K562 (cell line): ENCODE data around the gene DDX51. TPM values are rescaled to one million over a fixed set of nuclear protein-coding genes. Genes with fewer than 3 reads are reported as not detected.

Source experiments
- ATAC-seq: fragments of 200-7000 bp; cut with Tn5 transposase; 3 replicates; pipeline ENCODE4 v1.9.1; 2020; ENCODE audit warnings: moderate library complexity
- BruUV-seq: library from RNA; stranded (reverse); fragments of 400-500 nt; replicated peaks from 2 replicates; lab custom pipeline; 2021; lab: Mats Ljungman, UMichigan
- CTCF ChIA-PET: fragments of 300-600 bp; formaldehyde crosslinking; extraction: SDS; loops from one replicate; lab custom pipeline; 2021; ENCODE audit warnings: low intra/inter-chr PET ratio; lab: Yijun Ruan, JAX
- POLR2A ChIA-PET: fragments of 300-600, 350-650 bp; sonication (Branson Sonifier 250); formaldehyde crosslinking; extraction: SDS; loops from one replicate; lab custom pipeline; 2021; ENCODE audit warnings: antibody characterized with exemption, inconsistent platforms; lab: Yijun Ruan, JAX
- DNase-seq, 4 experiments: peaks; one replicate each; pipeline versions ENCODE4 v3.0.0 to v3.0.0-alpha.2; 2011 to 2018; ENCODE audit warnings: low spot score in 3 of 4, mixed read lengths in 3 of 4; ENCODE audit errors: extremely low read depth in 1 of 4
- FAIRE-seq: peaks from 2 replicates; lab custom pipeline; 2011; peaks lifted over from hg19 to GRCh38; lab: Jason Lieb, UNC
- H2AFZ ChIP-seq: 2 replicates; pipeline ENCODE4 v1.6.0; 2011; ENCODE audit warnings: low read depth, low read length, control low read depth, inconsistent platforms
- H3K27ac ChIP-seq: fragments of 200-600 bp; 3 replicates; pipeline ENCODE4 v1.8.0; 2011; ENCODE audit warnings: low read depth, mild to moderate bottlenecking, control low read depth, inconsistent platforms, low read length, moderate library complexity, mixed read lengths; ENCODE audit errors: extremely low read depth
- H3K27me3 ChIP-seq, 2 experiments: fragments of 300-600 bp in 1 of 2; 2 replicates in 1 of 2; 3 replicates in 1 of 2; pipeline versions ENCODE4 v1.6.0 to v1.8.0; 2011; ENCODE audit warnings: inconsistent platforms in 2 of 2, low read length in 2 of 2, mild to moderate bottlenecking in 1 of 2, mixed read lengths in 1 of 2, moderate library complexity in 1 of 2; ENCODE audit not compliant: control insufficient read depth in 2 of 2, insufficient read depth in 2 of 2
- H3K36me3 ChIP-seq: fragments of 300-600 bp; 3 replicates; pipeline ENCODE4 v1.8.0; 2011; ENCODE audit warnings: mild to moderate bottlenecking, low read length, inconsistent platforms; ENCODE audit not compliant: control insufficient read depth, insufficient read depth
- H3K4me1 ChIP-seq, 2 experiments: fragments of 200-600 bp in 1 of 2; replicated peaks in 1 of 2; 2 replicates in 1 of 2; 3 replicates in 1 of 2; pipeline versions ENCODE4 v1.5.1 to v1.8.0; 2011; ENCODE audit warnings: inconsistent platforms in 2 of 2, low read length in 2 of 2, mild to moderate bottlenecking in 1 of 2, mixed read lengths in 1 of 2, moderate library complexity in 1 of 2; ENCODE audit not compliant: control insufficient read depth in 2 of 2, insufficient read depth in 2 of 2
- H3K4me2 ChIP-seq: 2 replicates; pipeline ENCODE4 v1.6.1; 2011; ENCODE audit warnings: low read length, control low read depth, inconsistent platforms, mixed read lengths; ENCODE audit not compliant: insufficient read depth
- H3K4me3 ChIP-seq: fragments of 200-600 bp; sonication (generic), shearing (Covaris generic); 2 replicates; pipeline ENCODE4 v1.5.1; 2016; ENCODE audit warnings: control low read depth, inconsistent platforms
- H3K79me2 ChIP-seq: fragments of 200-600 bp; 3 replicates; pipeline ENCODE4 v1.8.0; 2011; ENCODE audit warnings: low read length, inconsistent platforms; ENCODE audit not compliant: control insufficient read depth, insufficient read depth
- H3K9ac ChIP-seq, 2 experiments: 2 replicates each; pipeline versions ENCODE4 v1.6.0 to v1.6.1; 2011; ENCODE audit warnings: low read depth in 2 of 2, low read length in 2 of 2, control low read depth in 1 of 2, inconsistent platforms in 1 of 2, mild to moderate bottlenecking in 1 of 2, mixed read lengths in 1 of 2; ENCODE audit not compliant: insufficient read depth in 1 of 2
- H3K9me1 ChIP-seq: one replicate; pipeline ENCODE4 v1.6.0; 2011; ENCODE audit warnings: inconsistent platforms, mild to moderate bottlenecking, low read length, moderate library complexity; ENCODE audit not compliant: control insufficient read depth, insufficient read depth
- H3K9me3 ChIP-seq: replicated peaks from 2 replicates; pipeline ENCODE4 v1.5.1; 2011; ENCODE audit warnings: low read depth, low read length, inconsistent platforms; ENCODE audit not compliant: control insufficient read depth, insufficient read depth
- H4K20me1 ChIP-seq: replicated peaks from 2 replicates; pipeline ENCODE4 v1.6.1; 2011; ENCODE audit warnings: low read length, inconsistent platforms, mixed read lengths; ENCODE audit not compliant: control insufficient read depth, insufficient read depth
- ATF1 ChIP-seq, 2 experiments: fragments of 450-650 bp in 1 of 2; IDR thresholded peaks; 2 replicates each; pipeline ENCODE4 v1.6.1; 2016; ENCODE audit warnings: missing compliant biosample characterization in 1 of 2, missing genetic modification characterization in 1 of 2
- CREB1 ChIP-seq, 2 experiments: sonication (generic) in 1 of 2; formaldehyde crosslinking in 1 of 2; IDR thresholded peaks; 2 replicates each; pipeline versions ENCODE4 v1.6.1 to v1.8.0; 2012 to 2022; ENCODE audit warnings: inconsistent platforms in 1 of 2, mild to moderate bottlenecking in 1 of 2, missing genetic modification reagents in 1 of 2, moderate library complexity in 1 of 2
- CXXC5 ChIP-seq: fragments of 250-450 bp; sonication (Bioruptor Pico); IDR thresholded peaks from 2 replicates; pipeline ENCODE4 v1.8.0; 2022; ENCODE audit warnings: inconsistent platforms, mild to moderate bottlenecking, moderate library complexity
- FOS ChIP-seq: IDR thresholded peaks from 3 replicates; pipeline ENCODE4 v1.6.1; 2011; ENCODE audit not compliant: insufficient read length; ENCODE audit errors: extremely low read depth
- GABPB2 ChIP-seq: fragments of 250-450 bp; sonication (Bioruptor Pico); conservative IDR thresholded peaks from 2 replicates; pipeline ENCODE4 v1.5.1; 2021; ENCODE audit warnings: mild to moderate bottlenecking
- IRF2 ChIP-seq: sonication (generic); formaldehyde crosslinking; IDR thresholded peaks from 2 replicates; pipeline ENCODE4 v1.8.1; 2022; ENCODE audit warnings: mild to moderate bottlenecking, missing genetic modification reagents
- KLF1 ChIP-seq: fragments of 450-650 bp; IDR thresholded peaks from 2 replicates; pipeline ENCODE4 v1.6.1; 2016; ENCODE audit warnings: missing genetic modification characterization, missing compliant biosample characterization
- KLF10 ChIP-seq: fragments of 250-450 bp; sonication (Bioruptor Pico); IDR thresholded peaks from 2 replicates; pipeline ENCODE4 v1.6.1; 2021; ENCODE audit warnings: matching md5 sums
- L3MBTL2 ChIP-seq: fragments of 450-650 bp; IDR thresholded peaks from 2 replicates; pipeline ENCODE4 v1.6.1; 2016; ENCODE audit warnings: mild to moderate bottlenecking, moderate library complexity
- MEIS2 ChIP-seq: fragments of 450-650 bp; IDR thresholded peaks from 2 replicates; pipeline ENCODE4 v1.6.1; 2014; ENCODE audit warnings: mild to moderate bottlenecking; ENCODE audit not compliant: partially characterized antibody
- SRF ChIP-seq, 2 experiments: fragments of 250-450, 450-650 bp in 1 of 2; sonication (Bioruptor Pico) in 1 of 2; sonication (generic) in 1 of 2; formaldehyde crosslinking; IDR thresholded peaks; 2 replicates each; pipeline versions ENCODE4 v1.5.0 to v1.5.1; 2020 to 2022; ENCODE audit warnings: mild to moderate bottlenecking in 1 of 2, missing genetic modification reagents in 1 of 2
- ZBTB7A ChIP-seq: IDR thresholded peaks from 2 replicates; pipeline ENCODE4 v1.6.1; 2011; ENCODE audit warnings: low read depth, mild to moderate bottlenecking, low read length, moderate library complexity, borderline replicate concordance; ENCODE audit not compliant: control insufficient read depth
- WGBS: fragments of 100-300 bp; shearing (Covaris generic); methylation state at CpG from one replicate; pipeline ENCODE4 v1.1.6; 2016; ENCODE audit warnings: low coverage, mixed read lengths; ENCODE audit not compliant: insufficient coverage; ENCODE audit errors: missing lambda C conversion rate; 5-methylcytosine and 5-hydroxymethylcytosine counted together
- in situ Hi-C: fragments of 300-500 bp; cut with MboI; formaldehyde crosslinking; loops from 4 replicates; pipeline ENCODE4 v1.15.0; 2018; ENCODE audit warnings: inconsistent platforms, mixed read lengths
- intact Hi-C: fragments of 100-400 bp; cut with micrococcal nuclease; formaldehyde crosslinking; loops from 2 replicates; pipeline ENCODE4 v1.14.2; 2022
- polyA plus RNA-seq, 8 experiments: library from polyadenylated mRNA; depleted of rRNA in 4 of 8; stranded (reverse) in 5 of 8; unstranded in 3 of 8; fragments of >200 nt; fragmentation: Nextera tagmentation in 2 of 8; fragmentation: Illumina TruSeq in 1 of 8; extraction: Ambion mirVana in 2 of 8; extraction: Trizol in 1 of 8; gene quantifications; 2 replicates each; pipeline versions ENCODE4 v1.2.1 to v1.2.3, GENCODE V29; 2011 to 2014; ENCODE audit warnings: inconsistent platforms in 1 of 8, missing spikeins in 1 of 8
- total RNA-seq, 7 experiments: library from RNA; depleted of rRNA in 6 of 7; stranded (reverse); fragments of >200 nt in 6 of 7; fragmentation: Illumina TruSeq in 2 of 7; extraction: Trizol in 2 of 7; gene quantifications; 2 replicates each; pipeline versions ENCODE4 v1.2.1 to v1.2.3, GENCODE V29; 2011 to 2021; ENCODE audit warnings: low replicate concordance in 1 of 7
- TF ChIP-seq, protein P1 (sequence below): fragments of 250-450 bp; sonication (Bioruptor Pico); IDR thresholded peaks from 2 replicates; pipeline ENCODE4 v1.4.0; 2020; ENCODE audit warnings: mild to moderate bottlenecking
- TF ChIP-seq, protein P2 (sequence below): fragments of 450-650 bp; IDR thresholded peaks from 2 replicates; pipeline ENCODE4 v1.7.1; 2018; ENCODE audit warnings: mild to moderate bottlenecking, low read depth; ENCODE audit not compliant: partially characterized antibody
- TF ChIP-seq, protein P3 (sequence below): fragments of 200-800 bp; sonication (Bioruptor generic); IDR thresholded peaks from 2 replicates; pipeline ENCODE4 v1.6.1; 2017; ENCODE audit warnings: missing genetic modification characterization, missing compliant biosample characterization

Gene DDX51
- total and polyA plus RNA-seq, 9 of the 15 experiments (the other 6 are each of a cell fraction or from before 2014, with no cell fraction given): 1.1 to 35.9 (median 12.4) TPM

DNA sequence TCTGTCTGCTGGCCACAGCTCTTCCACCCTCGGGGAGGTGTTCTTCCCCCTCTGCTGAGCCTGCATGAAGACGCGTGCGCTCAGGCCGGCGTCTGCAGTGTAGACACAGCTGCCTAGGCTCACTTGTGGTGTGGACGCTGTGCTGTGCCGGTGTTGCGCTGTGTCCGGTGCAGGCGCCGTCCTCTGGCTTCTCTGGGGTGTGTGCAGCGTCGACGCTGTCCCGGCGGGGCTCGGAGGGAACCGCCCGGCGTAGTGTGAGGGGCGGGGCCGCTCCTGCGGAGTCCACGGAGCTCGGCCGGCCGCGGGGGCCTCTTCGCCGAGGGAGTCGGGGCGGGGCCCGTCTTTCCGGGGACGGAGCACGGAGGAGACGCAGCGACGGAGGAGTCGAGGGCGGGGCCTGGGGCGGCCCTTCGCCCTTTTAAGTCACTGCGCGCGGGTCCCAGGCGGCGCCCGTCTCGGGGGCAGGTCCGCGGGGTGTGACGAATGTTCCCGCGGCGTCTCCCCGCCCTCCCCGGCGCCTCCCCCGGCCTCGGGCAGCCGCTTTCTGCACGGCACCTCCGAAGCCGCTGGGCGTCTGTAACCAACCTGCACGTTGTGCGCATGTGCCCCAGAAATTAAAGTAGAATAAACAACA is 45.4 kb upstream of the DDX51 start:
- Histone ChIP-seq H3K27ac (no peak overlapping the region), H3K36me3 (no peaks in the 10 kb centered on the region), H3K4me2 (peak overlapping the region; percentile 71), H3K4me1 (peaks cover 3 to 40% of the 10 kb centered on the region in 2 experiments; a peak in 2 of 5 replicates), H3K9me1 (no peaks in the 10 kb centered on the region), H3K27me3 (peaks cover 30 to 75% of the 10 kb centered on the region in 2 experiments; a peak in 4 of 5 replicates), H2AFZ (peak overlapping the region; percentile 91), H4K20me1 (no peaks in the 10 kb centered on the region), H3K9me3 (peaks cover 16% of the 10 kb centered on the region), H3K4me3 (peak overlapping the region; percentile 31), H3K9ac (peak overlapping the region in 1 of 2 experiments; percentile 74; a peak in 2 of 4 replicates), H3K79me2 (no peaks in the 10 kb centered on the region)
- ATAC-seq (peak; percentile 97), FAIRE-seq (peak; percentile 76), DNase-seq (peak; percentile 83 to 96 (median 94))
- in situ Hi-C loops (no loop called here), intact Hi-C loops (no loop called here)
- ChIA-PET POLR2A (interaction anchor here (0.9 kb wide), 1 partner anchor 106 kb away, joined by 3 read pairs; no protein-coding TSS in a partner anchor), CTCF (interaction anchor here (0.6 to 0.7 kb wide), 2 partner anchors 15 to 238 kb away, joined by 3 to 4 read pairs; no protein-coding TSS in a partner anchor)
- no TSS peak for BruUV-seq
- WGBS: 4% methylated on average over 15 of the region's 69 CpGs
- TF ChIP-seq MEIS2: peak; percentile 8
- TF ChIP-seq KLF1: 0 out of 2 replicates have a peak, but pooled peaks have one; percentile 15
- TF ChIP-seq, protein P1, sequence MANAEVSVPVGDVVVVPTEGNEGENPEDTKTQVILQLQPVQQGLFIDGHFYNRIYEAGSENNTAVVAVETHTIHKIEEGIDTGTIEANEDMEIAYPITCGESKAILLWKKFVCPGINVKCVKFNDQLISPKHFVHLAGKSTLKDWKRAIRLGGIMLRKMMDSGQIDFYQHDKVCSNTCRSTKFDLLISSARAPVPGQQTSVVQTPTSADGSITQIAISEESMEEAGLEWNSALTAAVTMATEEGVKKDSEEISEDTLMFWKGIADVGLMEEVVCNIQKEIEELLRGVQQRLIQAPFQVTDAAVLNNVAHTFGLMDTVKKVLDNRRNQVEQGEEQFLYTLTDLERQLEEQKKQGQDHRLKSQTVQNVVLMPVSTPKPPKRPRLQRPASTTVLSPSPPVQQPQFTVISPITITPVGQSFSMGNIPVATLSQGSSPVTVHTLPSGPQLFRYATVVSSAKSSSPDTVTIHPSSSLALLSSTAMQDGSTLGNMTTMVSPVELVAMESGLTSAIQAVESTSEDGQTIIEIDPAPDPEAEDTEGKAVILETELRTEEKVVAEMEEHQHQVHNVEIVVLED (CRISPR knock-in tag): peak; percentile 30; the same call in 1 of the 2 replicates
- no peak for TF ChIP-seq KLF10 (CRISPR knock-in tag)
- TF ChIP-seq ZBTB7A: peak; percentile 35; the same call in 1 of the 2 replicates
- peak; percentile 91 for TF ChIP-seq L3MBTL2
- TF ChIP-seq ATF1 (CRISPR knock-in tag; IDR thresholded peaks at IDR 0.05): no peak
- TF ChIP-seq ATF1 (tag; IDR thresholded peaks at IDR 0.05): peak; percentile 73
- TF ChIP-seq IRF2 (CRISPR knock-in tag): no peak
- TF ChIP-seq SRF (CRISPR knock-in tag; IDR thresholded peaks at IDR 0.05): 0 out of 4 replicates have a peak, but pooled peaks of 1 of the 2 experiments have one; percentile 39
- no peak for TF ChIP-seq GABPB2 (CRISPR knock-in tag)
- TF ChIP-seq, protein P2, sequence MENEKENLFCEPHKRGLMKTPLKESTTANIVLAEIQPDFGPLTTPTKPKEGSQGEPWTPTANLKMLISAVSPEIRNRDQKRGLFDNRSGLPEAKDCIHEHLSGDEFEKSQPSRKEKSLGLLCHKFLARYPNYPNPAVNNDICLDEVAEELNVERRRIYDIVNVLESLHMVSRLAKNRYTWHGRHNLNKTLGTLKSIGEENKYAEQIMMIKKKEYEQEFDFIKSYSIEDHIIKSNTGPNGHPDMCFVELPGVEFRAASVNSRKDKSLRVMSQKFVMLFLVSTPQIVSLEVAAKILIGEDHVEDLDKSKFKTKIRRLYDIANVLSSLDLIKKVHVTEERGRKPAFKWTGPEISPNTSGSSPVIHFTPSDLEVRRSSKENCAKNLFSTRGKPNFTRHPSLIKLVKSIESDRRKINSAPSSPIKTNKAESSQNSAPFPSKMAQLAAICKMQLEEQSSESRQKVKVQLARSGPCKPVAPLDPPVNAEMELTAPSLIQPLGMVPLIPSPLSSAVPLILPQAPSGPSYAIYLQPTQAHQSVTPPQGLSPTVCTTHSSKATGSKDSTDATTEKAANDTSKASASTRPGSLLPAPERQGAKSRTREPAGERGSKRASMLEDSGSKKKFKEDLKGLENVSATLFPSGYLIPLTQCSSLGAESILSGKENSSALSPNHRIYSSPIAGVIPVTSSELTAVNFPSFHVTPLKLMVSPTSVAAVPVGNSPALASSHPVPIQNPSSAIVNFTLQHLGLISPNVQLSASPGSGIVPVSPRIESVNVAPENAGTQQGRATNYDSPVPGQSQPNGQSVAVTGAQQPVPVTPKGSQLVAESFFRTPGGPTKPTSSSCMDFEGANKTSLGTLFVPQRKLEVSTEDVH: no peak
- TF ChIP-seq, protein P3, sequence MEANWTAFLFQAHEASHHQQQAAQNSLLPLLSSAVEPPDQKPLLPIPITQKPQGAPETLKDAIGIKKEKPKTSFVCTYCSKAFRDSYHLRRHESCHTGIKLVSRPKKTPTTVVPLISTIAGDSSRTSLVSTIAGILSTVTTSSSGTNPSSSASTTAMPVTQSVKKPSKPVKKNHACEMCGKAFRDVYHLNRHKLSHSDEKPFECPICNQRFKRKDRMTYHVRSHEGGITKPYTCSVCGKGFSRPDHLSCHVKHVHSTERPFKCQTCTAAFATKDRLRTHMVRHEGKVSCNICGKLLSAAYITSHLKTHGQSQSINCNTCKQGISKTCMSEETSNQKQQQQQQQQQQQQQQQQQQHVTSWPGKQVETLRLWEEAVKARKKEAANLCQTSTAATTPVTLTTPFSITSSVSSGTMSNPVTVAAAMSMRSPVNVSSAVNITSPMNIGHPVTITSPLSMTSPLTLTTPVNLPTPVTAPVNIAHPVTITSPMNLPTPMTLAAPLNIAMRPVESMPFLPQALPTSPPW (CRISPR knock-in tag): peak; percentile 68
- no peak for TF ChIP-seq FOS
- TF ChIP-seq CREB1 (IDR thresholded peaks at IDR 0.05): no peak
- TF ChIP-seq CREB1 (CRISPR knock-in tag; IDR thresholded peaks at IDR 0.05): peak; percentile 47; the same call in 1 of the 2 replicates
- peak; percentile 86 for TF ChIP-seq CXXC5
